A673 (cell line): ENCODE measurements around the gene BMF. TPM values are rescaled to one million over a fixed set of nuclear protein-coding genes. Genes with fewer than 3 reads are reported as not detected.

Source experiments
- BruUV-seq: library from RNA; stranded (reverse); fragments of 400-500 nt; replicated peaks from 2 replicates; lab custom pipeline; 2021; lab: Mats Ljungman, UMichigan
- CTCF ChIA-PET: fragments of 300-600 bp; sonication (Branson Sonifier 250); formaldehyde crosslinking; loops from one replicate; lab custom pipeline; 2022; ENCODE audit warnings: antibody characterized with exemption; lab: Charles Lee
- POLR2A ChIA-PET: fragments of 300-600 bp; sonication (Branson Sonifier 250); formaldehyde crosslinking; loops from one replicate; lab custom pipeline; 2022; ENCODE audit warnings: antibody characterized with exemption; ENCODE audit not compliant: low non-redundant PET; lab: Charles Lee
- DNase-seq: peaks from one replicate; pipeline ENCODE4 v3.0.0-alpha.2; 2015; ENCODE audit warnings: low spot score
- H3K27ac ChIP-seq: fragments of 200-600 bp; sonication (generic); 2 replicates; pipeline ENCODE4 v1.5.1; 2016; ENCODE audit warnings: mixed run types, low read depth, mild to moderate bottlenecking, mixed read lengths, antibody characterized with exemption, low read length; ENCODE audit not compliant: poor library complexity, severe bottlenecking
- H3K27me3 ChIP-seq: fragments of 200-600 bp; sonication (generic); replicated peaks from 2 replicates; pipeline ENCODE4 v1.6.1; 2017; ENCODE audit warnings: mixed run types, low read depth, mild to moderate bottlenecking, mixed read lengths, antibody characterized with exemption, low read length; ENCODE audit not compliant: insufficient read depth, poor library complexity
- H3K36me3 ChIP-seq: fragments of 200-600 bp; sonication (generic); 2 replicates; pipeline ENCODE4 v1.6.1; 2016; ENCODE audit warnings: mixed run types, mild to moderate bottlenecking, mixed read lengths, antibody characterized with exemption, low read length; ENCODE audit not compliant: insufficient read depth, poor library complexity, severe bottlenecking
- H3K4me1 ChIP-seq: fragments of 200-600 bp; sonication (generic); 2 replicates; pipeline ENCODE4 v1.6.1; 2017; ENCODE audit warnings: mixed run types, mild to moderate bottlenecking, mixed read lengths, antibody characterized with exemption, low read length; ENCODE audit not compliant: insufficient read depth, poor library complexity, severe bottlenecking
- H3K4me3 ChIP-seq: fragments of 200-600 bp; sonication (generic); 2 replicates; pipeline ENCODE4 v1.5.1; 2016; ENCODE audit warnings: low read depth, mixed run types, mild to moderate bottlenecking, mixed read lengths, low read length; ENCODE audit not compliant: poor library complexity, severe bottlenecking
- H3K9me3 ChIP-seq: fragments of 200-600 bp; sonication (generic); 2 replicates; pipeline ENCODE4 v1.6.1; 2016; ENCODE audit warnings: mixed run types, low read depth, mild to moderate bottlenecking, mixed read lengths, antibody characterized with exemption, low read length; ENCODE audit not compliant: poor library complexity, severe bottlenecking
- CTCF ChIP-seq: fragments of 300-800, 200-600 bp; sonication (generic); conservative IDR thresholded peaks from 2 replicates; pipeline ENCODE4 v1.5.1; 2017; ENCODE audit warnings: low read depth, mild to moderate bottlenecking, antibody characterized with exemption, low read length, moderate library complexity, mixed read lengths
- EZH2 ChIP-seq: fragments of 200-600 bp; sonication (generic); IDR thresholded peaks from 2 replicates; pipeline ENCODE4 v1.6.1; 2017; ENCODE audit warnings: borderline replicate concordance, low read depth, mild to moderate bottlenecking, mixed read lengths, antibody characterized with exemption, low read length; ENCODE audit not compliant: poor library complexity, severe bottlenecking
- intact Hi-C: fragments of 100-400 bp; cut with micrococcal nuclease; formaldehyde crosslinking; loops from one replicate; pipeline ENCODE4 v1.10.0; 2022; ENCODE audit not compliant: unreplicated experiment
- total RNA-seq: library from RNA; stranded (reverse); gene quantifications from 2 replicates; pipeline ENCODE4 v1.2.3, GENCODE V29; 2021

BMF gene
- total RNA-seq, 1 experiment from 2014 or later = 18.5 TPM

GRCh38 chr15:40044717-40045571, 63.7 kb downstream of the BMF start:
- H3K36me3 ChIP-seq = no peaks in the 10 kb centered on the region
- POLR2A ChIA-PET = interaction anchor here (0.7 kb wide), 1 partner anchor 131 kb away, joined by 3 read pairs; no protein-coding TSS in a partner anchor
- H3K9me3 ChIP-seq = no peaks in the 10 kb centered on the region
- peak; percentile 98 for TF ChIP-seq CTCF
- TF ChIP-seq EZH2 = no peak
- CTCF ChIA-PET = interaction anchor here (0.6 to 1.6 kb wide), 10 partner anchors 37 to 235 kb away, joined by 3 to 9 read pairs (median 4); no protein-coding TSS in a partner anchor
- no peaks in the 10 kb centered on the region for H3K27me3 ChIP-seq
- intact Hi-C loops = loop anchor here (1.0 to 10.0 kb wide), 5 partner anchors 58 to 380 kb away; no protein-coding TSS in a partner anchor
- no TSS peak for BruUV-seq
- H3K27ac ChIP-seq = peak overlapping the region; percentile 69
- peak overlapping the region; percentile 21 for H3K4me3 ChIP-seq
- peaks cover 35% of the 10 kb centered on the region for H3K4me1 ChIP-seq
- peak; percentile 90 for DNase-seq

- peak overlapping the region; percentile 55 for H3K27ac ChIP-seq
- no peaks in the 10 kb centered on the region for H3K36me3 ChIP-seq
- no TSS peak for BruUV-seq
- DNase-seq = no peak
- intact Hi-C loops = loop anchor here (2.0 to 10.0 kb wide), 4 partner anchors 59 to 381 kb away; no protein-coding TSS in a partner anchor
- H3K27me3 ChIP-seq = no peaks in the 10 kb centered on the region
- H3K4me1 ChIP-seq = peaks cover 35% of the 10 kb centered on the region
- ChIA-PET POLR2A (no interaction called here), CTCF (no interaction called here)
- no peak for TF ChIP-seq EZH2
- no peak for TF ChIP-seq CTCF
- no peaks in the 10 kb centered on the region for H3K9me3 ChIP-seq
- H3K4me3 ChIP-seq = no peak overlapping the region
Measured at GRCh38 chr15:40043927-40044716, 64.6 kb downstream of the BMF start.

GRCh38 chr15:40042791-40043320, 65.8 kb downstream of the BMF start:
- intact Hi-C loops = loop anchor here (10.0 kb wide), 1 partner anchor 382 kb away; no protein-coding TSS in a partner anchor
- no peaks in the 10 kb centered on the region for H3K9me3 ChIP-seq
- H3K27ac ChIP-seq = no peak overlapping the region
- no peaks in the 10 kb centered on the region for H3K27me3 ChIP-seq
- no TSS peak for BruUV-seq
- DNase-seq = no peak
- POLR2A ChIA-PET = no interaction called here
- CTCF ChIA-PET = interaction anchor here (0.6 kb wide), 1 partner anchor 162 kb away, joined by 4 read pairs; no protein-coding TSS in a partner anchor
- peaks cover 31% of the 10 kb centered on the region for H3K4me1 ChIP-seq
- TF ChIP-seq CTCF (no peak), EZH2 (no peak)
- H3K36me3 ChIP-seq = peaks cover under 1% of the 10 kb centered on the region
- H3K4me3 ChIP-seq = no peak overlapping the region
